Retinal pigment epithelial cell (primary cell): ENCODE results near the gene PDPK1.
A peak's percentile ranks its signal among the peaks of the same experiment; 100 is the strongest.
"Not testable (repeated sequence)": the region's sequence is repeated elsewhere in the genome, so short reads cannot be mapped to it uniquely, and the experiment has no call there.

ENCODE experiments used
- DNase-seq: peaks from one replicate; pipeline ENCODE4 v3.0.0-alpha.2; 2010; ENCODE audit warnings: low read depth
- H3K4me3 ChIP-seq: 2 replicates; pipeline ENCODE4 v1.5.1; 2011; ENCODE audit warnings: mild to moderate bottlenecking, low read length, control low read depth, moderate library complexity
- TF ChIP-seq, protein P1 (sequence below): conservative IDR thresholded peaks from 2 replicates; pipeline ENCODE4 v1.5.1; 2011; ENCODE audit warnings: low read depth, low read length, control low read depth, inconsistent platforms

Gene PDPK1

DNA sequence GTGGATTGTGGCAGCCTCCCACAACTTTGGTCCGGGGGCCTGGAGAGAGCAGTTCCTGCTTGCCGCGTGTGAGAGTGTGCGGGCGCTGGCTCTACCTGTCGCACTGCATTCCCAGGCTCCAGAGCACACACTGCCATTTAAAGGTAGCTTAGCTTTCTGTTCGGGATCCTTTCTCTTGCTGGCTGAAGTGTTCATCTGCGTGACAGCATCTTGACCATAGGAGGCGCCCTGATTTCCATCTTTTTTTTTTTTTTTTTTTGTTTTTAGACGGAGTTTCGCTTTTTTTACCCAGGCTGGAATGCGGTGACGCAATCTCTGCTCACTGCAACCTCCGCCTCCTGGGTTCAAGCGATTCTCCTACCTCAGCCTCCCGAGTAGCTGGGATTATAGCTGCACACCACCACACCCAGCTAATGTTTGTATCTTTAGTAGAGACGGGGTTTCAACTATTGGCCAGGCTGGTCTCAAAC is 13.6 kb downstream of the PDPK1 start:
- DNase-seq, H3K4me3 ChIP-seq: not testable (repeated sequence)
- TF ChIP-seq, protein P1, sequence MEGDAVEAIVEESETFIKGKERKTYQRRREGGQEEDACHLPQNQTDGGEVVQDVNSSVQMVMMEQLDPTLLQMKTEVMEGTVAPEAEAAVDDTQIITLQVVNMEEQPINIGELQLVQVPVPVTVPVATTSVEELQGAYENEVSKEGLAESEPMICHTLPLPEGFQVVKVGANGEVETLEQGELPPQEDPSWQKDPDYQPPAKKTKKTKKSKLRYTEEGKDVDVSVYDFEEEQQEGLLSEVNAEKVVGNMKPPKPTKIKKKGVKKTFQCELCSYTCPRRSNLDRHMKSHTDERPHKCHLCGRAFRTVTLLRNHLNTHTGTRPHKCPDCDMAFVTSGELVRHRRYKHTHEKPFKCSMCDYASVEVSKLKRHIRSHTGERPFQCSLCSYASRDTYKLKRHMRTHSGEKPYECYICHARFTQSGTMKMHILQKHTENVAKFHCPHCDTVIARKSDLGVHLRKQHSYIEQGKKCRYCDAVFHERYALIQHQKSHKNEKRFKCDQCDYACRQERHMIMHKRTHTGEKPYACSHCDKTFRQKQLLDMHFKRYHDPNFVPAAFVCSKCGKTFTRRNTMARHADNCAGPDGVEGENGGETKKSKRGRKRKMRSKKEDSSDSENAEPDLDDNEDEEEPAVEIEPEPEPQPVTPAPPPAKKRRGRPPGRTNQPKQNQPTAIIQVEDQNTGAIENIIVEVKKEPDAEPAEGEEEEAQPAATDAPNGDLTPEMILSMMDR, result peak; percentile 32

DNA sequence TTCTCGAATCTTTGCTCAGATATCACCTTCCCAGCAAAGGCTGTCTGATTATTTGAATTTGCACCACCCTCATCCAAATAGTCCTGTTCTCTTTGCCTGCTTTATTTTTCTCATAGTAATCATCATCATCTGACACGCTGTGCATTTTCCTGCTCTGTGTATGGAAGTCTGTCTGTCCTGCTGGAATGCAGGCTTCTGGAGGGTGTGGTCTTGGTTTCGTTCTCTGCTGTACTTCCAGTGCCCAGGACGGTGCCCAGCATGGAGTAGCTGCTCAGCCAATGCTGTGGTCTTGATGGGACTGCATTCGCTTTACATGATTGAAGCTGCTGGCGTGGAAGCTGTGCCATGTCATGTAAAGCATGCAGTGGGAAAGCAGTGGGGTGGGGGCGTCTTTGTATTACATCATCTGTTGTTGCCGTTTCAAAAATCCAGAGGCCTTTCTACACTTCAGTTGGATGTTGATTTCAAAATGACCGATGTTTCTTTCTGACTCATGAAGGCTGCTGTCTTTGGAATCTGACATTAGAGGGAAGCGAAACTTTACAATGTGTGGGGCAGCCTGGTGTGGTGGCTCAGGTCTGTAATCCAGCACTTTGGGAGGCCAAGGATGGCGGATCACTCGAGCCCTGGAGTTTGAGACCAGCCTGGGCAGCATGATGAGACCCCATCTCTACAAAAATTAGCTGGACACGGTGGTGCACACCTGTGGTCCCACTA is 17.0 kb downstream of the PDPK1 start:
- not testable (repeated sequence) for DNase-seq, H3K4me3 ChIP-seq

DNA sequence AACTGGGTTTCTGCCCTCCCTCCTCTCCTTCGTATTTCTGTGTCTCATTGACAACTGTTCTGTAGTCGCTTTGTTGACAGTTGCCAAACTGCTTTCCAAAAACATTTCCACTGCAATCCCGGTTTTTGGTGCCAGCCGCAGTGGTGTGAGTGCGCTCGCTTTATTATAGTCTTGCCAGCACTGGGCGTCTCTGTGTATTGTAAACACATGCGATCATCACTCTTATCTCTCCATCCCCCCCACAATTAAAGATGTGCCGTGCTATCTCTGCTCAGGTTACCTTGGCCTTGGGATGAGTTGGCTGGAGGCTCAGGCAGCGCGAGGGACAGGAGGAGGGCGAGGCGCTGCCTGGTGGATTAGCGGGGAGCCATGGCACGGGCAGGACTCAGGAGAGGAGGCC is 19.3 kb downstream of the PDPK1 start:
- not testable (repeated sequence) for DNase-seq

DNA sequence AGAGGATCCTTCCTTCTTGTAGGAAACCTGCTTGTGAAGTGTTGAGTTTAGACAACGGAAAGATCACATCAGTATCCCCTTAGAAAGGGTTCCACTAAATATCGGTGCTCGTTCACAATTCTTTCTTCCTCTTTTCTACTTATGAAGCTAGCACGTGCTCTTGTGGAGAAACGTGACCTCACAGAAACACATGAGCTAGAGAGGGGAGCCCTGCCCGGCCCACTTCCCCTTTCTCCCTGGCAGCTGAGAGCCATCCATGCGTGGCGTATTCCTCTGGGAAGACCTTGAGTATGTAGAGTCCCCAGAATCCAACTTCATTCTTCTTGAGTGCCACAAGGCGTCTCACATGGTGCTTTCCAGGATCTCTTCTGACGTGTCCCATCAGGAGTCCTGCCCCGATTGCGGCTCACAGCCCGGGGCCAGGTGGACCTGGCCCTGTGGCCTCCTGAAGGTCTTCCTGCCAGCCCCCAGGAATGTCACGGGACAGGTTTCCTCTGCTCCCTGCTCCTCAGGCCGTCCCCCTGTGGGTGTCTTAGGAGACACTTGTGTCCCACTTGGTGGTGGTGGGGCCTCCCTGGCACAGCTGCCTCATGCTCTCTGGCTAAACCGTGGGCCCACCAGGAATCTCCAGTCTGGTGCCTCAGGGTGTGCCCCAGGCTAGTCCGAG is 22.4 kb downstream of the PDPK1 start:
- not testable (repeated sequence) for DNase-seq, H3K4me3 ChIP-seq

More for the DNA sequence above, 19.3 kb downstream of the PDPK1 start:
- not testable (repeated sequence) for H3K4me3 ChIP-seq

DNA sequence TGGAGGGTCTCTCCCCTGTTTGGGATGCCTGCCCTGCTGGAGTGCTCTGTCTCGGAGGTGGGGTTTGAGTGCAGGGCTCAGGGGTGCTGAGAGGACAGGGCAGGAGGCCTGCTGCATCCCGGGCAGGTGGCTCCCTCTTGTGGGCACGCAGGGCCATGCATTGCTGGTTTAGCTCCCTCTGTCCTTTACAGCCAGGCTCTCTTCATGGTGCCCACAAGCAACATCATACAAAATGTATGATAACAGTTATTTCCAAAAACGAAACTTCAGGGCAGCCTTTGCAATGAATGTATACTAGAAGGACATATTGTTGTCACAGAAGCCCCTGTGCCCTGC is 22.9 kb downstream of the PDPK1 start:
- TF ChIP-seq, protein P1, result peak; percentile 39
- H3K4me3 ChIP-seq, DNase-seq: not testable (repeated sequence)

DNA sequence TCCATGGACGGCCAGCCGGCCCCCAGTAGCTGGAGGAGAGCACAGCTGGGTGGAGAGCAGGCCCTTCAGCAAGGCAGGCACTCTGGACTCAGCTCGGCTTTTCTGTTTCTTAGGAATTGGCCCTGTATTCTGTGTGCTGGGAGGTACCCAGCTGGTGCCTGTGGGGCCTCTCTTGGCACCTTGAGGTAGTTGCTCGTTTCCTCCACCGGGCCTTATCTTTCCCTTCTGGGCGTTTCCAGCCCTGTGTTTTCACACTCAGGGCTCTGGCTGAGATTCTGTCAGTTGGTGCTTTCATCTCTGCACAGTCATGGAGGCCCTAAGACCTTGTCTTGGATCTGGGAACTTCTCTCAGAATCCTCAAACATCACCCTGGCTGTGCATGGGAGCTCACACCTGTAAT is 29.7 kb downstream of the PDPK1 start:
- DNase-seq, H3K4me3 ChIP-seq: not testable (repeated sequence)

DNA sequence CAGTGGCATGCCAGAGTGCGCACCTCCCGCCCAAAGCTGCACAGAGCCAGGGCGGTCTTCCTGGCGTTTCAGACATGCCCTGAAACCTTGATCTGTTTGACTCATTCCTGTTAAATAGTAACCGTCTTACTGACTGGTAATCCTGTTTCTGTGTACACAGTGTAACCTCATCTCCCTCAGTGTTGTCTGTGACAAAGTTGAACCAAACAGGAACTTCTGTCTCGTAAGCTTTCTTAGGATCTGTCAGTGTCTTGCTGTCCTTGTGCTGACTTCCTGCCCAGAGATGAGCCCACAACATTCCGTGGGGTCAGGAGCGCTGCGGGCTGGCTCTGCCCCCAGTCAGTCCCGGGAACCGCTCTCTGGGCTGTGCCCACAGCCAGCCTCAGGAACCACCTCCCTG is 30.8 kb downstream of the PDPK1 start:
- DNase-seq, H3K4me3 ChIP-seq: not testable (repeated sequence)

DNA sequence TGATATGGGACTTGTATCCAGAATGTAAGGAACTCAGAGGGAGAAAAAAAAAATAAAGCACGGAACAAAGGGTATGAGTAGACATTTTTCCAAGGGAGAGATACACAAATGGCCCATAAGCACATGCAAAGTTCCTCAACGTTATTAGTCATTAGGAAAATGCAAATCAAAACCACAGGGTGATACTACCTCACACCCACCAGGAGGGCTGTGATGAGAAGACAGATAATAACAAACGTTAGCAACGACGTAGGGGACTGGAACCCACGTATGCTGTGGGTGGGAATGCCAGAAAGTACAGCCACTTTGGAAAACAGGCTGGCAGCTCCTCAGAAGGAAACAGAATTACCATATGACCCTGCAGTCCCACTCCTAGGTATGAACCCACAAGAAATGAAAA is 34.9 kb downstream of the PDPK1 start:
- DNase-seq, H3K4me3 ChIP-seq: not testable (repeated sequence)

DNA sequence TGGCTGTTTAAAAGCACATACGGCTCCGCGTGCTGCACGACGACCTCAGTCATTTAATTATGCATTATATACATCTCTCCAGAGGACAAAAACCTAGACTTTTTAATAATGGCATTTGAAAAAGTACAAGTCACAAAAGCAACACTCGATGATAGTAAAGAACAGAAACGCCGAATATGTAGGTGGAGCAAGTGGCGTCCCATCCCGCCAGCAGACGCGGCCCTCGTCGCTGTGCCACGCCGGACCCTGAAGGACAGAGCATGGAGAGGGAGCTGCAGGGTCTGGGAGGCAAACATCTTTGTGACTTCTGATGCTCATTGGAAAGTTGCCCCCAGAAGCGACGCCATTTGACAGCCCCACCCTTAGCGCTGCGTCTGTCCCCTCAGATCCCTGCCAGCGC is 38.0 kb downstream of the PDPK1 start:
- not testable (repeated sequence) for DNase-seq, H3K4me3 ChIP-seq

DNA sequence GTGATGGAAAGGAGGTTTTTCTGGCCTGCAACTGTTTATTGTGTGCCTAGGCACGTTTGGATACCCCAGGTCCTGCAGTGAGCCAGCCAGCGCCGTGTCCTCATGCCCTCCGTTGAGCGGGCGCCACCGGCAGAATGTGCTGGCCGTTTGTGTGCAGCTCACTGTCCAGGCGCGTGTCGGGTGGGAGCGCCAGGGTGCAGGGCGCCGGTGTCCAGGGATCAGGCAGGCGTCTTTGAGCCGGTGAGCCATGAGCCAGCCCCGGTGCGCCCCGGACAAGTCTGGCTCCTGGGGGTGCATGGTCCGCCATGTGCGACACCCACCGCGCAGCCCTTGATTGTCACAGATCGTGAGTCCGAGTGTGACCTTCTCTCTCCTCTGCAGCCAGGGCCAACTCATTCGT is 39.2 kb downstream of the PDPK1 start:
- H3K4me3 ChIP-seq, result not testable (repeated sequence)

DNA sequence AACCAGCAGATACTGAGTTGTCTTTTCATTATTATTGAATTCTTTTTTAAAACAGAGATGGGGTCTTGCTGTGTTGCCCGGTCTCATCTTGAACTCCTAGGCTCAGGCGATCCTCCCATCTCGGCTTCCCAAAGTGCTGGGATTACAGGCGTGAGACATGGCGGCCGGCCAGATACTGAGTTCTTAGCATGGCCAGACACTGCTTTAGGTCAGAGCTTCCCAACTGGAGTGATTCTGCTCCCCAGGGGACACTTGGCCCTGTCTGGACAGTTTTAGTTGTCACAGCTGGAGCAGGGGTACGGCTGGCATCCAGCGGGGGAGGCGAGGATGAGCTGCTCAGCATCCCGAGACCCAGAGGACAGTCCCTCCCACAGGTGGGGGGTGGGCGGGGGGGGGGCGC is 41.1 kb downstream of the PDPK1 start:
- H3K4me3 ChIP-seq, DNase-seq: not testable (repeated sequence)

More for the DNA sequence above, 39.2 kb downstream of the PDPK1 start:
- DNase-seq, result not testable (repeated sequence)

DNA sequence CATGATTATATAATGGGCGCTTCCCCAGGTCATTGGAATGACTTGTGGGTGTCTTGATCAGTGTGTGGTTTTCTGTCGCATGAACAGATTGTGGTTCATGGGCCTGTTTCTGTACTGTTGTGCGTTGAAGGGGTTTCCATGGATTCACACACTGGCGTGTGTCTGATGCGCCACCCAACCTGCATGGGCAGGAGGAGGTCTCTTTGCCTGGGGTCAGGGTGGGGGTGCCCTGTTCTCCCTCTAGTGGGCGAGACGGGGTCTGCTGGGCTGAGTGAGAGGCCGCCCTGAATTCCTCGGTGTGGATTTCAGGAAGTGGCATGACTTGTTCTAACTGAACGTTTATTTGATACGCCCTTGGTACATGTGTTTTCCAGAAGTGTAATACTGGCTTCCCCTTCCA is 42.3 kb downstream of the PDPK1 start:
- not testable (repeated sequence) for H3K4me3 ChIP-seq, DNase-seq
- TF ChIP-seq, protein P1, result peak; percentile 19

DNA sequence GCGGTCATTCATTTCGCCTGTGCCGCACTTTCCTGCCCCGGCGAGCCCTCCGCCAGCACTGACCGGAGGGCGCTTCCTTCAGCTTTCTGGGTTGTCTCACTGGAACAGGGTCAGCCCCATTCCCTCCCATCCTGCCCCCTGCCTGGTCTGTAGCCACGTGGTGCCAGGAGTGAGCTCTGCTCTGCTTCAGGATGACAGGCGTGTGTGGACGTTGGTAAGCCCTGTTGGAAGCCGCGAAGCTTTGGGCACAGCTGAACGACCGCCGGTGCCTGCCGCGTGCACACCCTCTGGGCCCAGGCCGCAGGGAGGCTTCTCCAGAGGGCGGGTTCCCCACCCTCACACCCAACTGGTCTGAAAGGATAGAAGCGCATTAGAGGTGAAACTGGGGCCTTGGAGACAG is 43.0 kb downstream of the PDPK1 start:
- not testable (repeated sequence) for DNase-seq, H3K4me3 ChIP-seq
